Esophagus muscularis mucosa (tissue), 4 donors: ENCODE measurements around the gene MELK. TPM values are rescaled to one million over a fixed set of nuclear protein-coding genes. Genes with fewer than 3 reads are reported as not detected.

ENCODE experiments used
- DNase-seq: peaks from one replicate; pipeline ENCODE4 v3.0.0-alpha.2; 2017; ENCODE audit errors: extremely low spot score
- H3K27ac ChIP-seq, 4 donors: fragments of 200-600 bp; sonication (generic); replicated peaks in 1 of 4; 1 replicate in 3 of 4; 2 replicates in 1 of 4; pipeline ENCODE4 v1.5.1; 2016 to 2019; ENCODE audit warnings: mild to moderate bottlenecking in 1 of 4
- H3K27me3 ChIP-seq, 4 donors: fragments of 200-600 bp; sonication (generic); one replicate each; pipeline versions ENCODE4 v1.5.1 to v1.6.0; 2016 to 2019
- H3K36me3 ChIP-seq, 4 donors: fragments of 200-600 bp; sonication (generic); one replicate each; pipeline ENCODE4 v1.5.1; 2016 to 2019
- H3K4me1 ChIP-seq, 4 donors: fragments of 200-600 bp; sonication (generic); one replicate each; pipeline ENCODE4 v1.5.1; 2016 to 2019
- H3K4me3 ChIP-seq, 4 donors: fragments of 200-600 bp; sonication (generic); 1 replicate in 2 of 4; 2 replicates in 2 of 4; pipeline ENCODE4 v1.5.1; 2016 to 2019; ENCODE audit warnings: mild to moderate bottlenecking in 4 of 4, moderate library complexity in 1 of 4
- H3K9me3 ChIP-seq, 4 donors: fragments of 200-600 bp; sonication (generic); 1 replicate in 3 of 4; 2 replicates in 1 of 4; pipeline ENCODE4 v1.5.1; 2016 to 2019
- CTCF ChIP-seq, 3 experiments: fragments of 200-600 bp in 2 of 3; fragments of 450-650 bp in 1 of 3; sonication (generic) in 2 of 3; IDR thresholded peaks; one replicate each; pipeline ENCODE4 v1.5.1; 2017 to 2019; ENCODE audit warnings: antibody characterized with exemption in 3 of 3, mild to moderate bottlenecking in 2 of 3, moderate library complexity in 1 of 3
- EP300 ChIP-seq: sonication (generic); formaldehyde crosslinking; IDR thresholded peaks from one replicate; pipeline ENCODE4 v1.6.1; 2017; ENCODE audit warnings: antibody characterized with exemption
- POLR2A ChIP-seq: fragments of 450-650 bp; IDR thresholded peaks from one replicate; pipeline ENCODE4 v1.6.1; 2017; ENCODE audit warnings: antibody characterized with exemption, moderate library complexity, mild to moderate bottlenecking, low read depth
- POLR2AphosphoS5 ChIP-seq, 2 donors: sonication (generic); formaldehyde crosslinking; IDR thresholded peaks; one replicate each; pipeline ENCODE4 v1.6.1; 2017; ENCODE audit warnings: antibody characterized with exemption in 2 of 2
- WGBS: methylation state at CpG from one replicate; pipeline ENCODE4 v1.1.5; 2018; 5-methylcytosine and 5-hydroxymethylcytosine counted together
- intact Hi-C: fragments of 100-400 bp; cut with DNase I; formaldehyde crosslinking; loops from one replicate; pipeline ENCODE4 v1.15.1; 2023
- total RNA-seq, 4 donors: library from RNA; depleted of rRNA; stranded (reverse); fragments of >200 nt; gene quantifications; one replicate each; pipeline versions ENCODE4 v1.1.0 to v1.2.1, GENCODE V29; 2016

The MELK gene
- total RNA-seq, 4 donors from 2014 or later: 0.13 to 0.66 (median 0.17) TPM; not detected in 1

- H3K36me3 ChIP-seq: no peaks in the 10 kb centered on the region
- intact Hi-C loops: loop anchor here (10.0 kb wide), 1 partner anchor 60 kb away; no protein-coding TSS in a partner anchor
- no peaks in the 10 kb centered on the region for H3K27me3 ChIP-seq
- H3K4me3 ChIP-seq: no peak overlapping the region
- TF ChIP-seq EP300 (no peak), CTCF (IDR thresholded peaks at IDR 0.05) (no peak), POLR2A (no peak), POLR2AphosphoS5 (IDR thresholded peaks at IDR 0.05) (no peak)
- WGBS: 85% methylated on average over 7 of the region's 7 CpGs
- H3K9me3 ChIP-seq: no peaks in the 10 kb centered on the region
- no peak overlapping the region for H3K27ac ChIP-seq
- H3K4me1 ChIP-seq: no peaks in the 10 kb centered on the region
- no peak for DNase-seq
Observed at GRCh38 chr9:36584620-36585460, 12.1 kb downstream of the MELK start.

GRCh38 chr9:36590231-36590630, 17.5 kb downstream of the MELK start:
- Histone ChIP-seq H3K36me3 (no peaks in the 10 kb centered on the region), H3K27ac (no peak overlapping the region), H3K4me3 (no peak overlapping the region), H3K4me1 (no peaks in the 10 kb centered on the region), H3K9me3 (no peaks in the 10 kb centered on the region), H3K27me3 (no peaks in the 10 kb centered on the region)
- 100% methylated on average over 1 of the region's 1 CpG for WGBS
- no peak for TF ChIP-seq POLR2AphosphoS5 (IDR thresholded peaks at IDR 0.05)
- no peak for TF ChIP-seq POLR2A
- TF ChIP-seq CTCF (IDR thresholded peaks at IDR 0.05): no peak
- no peak for TF ChIP-seq EP300
- no peak for DNase-seq
- intact Hi-C loops: no loop called here

GRCh38 chr9:36592801-36593583, 20.3 kb downstream of the MELK start:
- Histone ChIP-seq H3K9me3 (no peaks in the 10 kb centered on the region), H3K36me3 (no peaks in the 10 kb centered on the region), H3K4me1 (no peaks in the 10 kb centered on the region), H3K27me3 (no peaks in the 10 kb centered on the region), H3K4me3 (no peak overlapping the region), H3K27ac (no peak overlapping the region)
- whole genome bisulfite sequencing: 94% methylated on average over 4 of the region's 4 CpGs
- intact Hi-C loops: no loop called here
- DNase-seq: no peak
- no peak for TF ChIP-seq POLR2AphosphoS5 (IDR thresholded peaks at IDR 0.05)
- TF ChIP-seq CTCF (IDR thresholded peaks at IDR 0.05): no peak
- TF ChIP-seq EP300: no peak
- no peak for TF ChIP-seq POLR2A

- Histone ChIP-seq H3K27ac (no peak overlapping the region), H3K4me1 (no peaks in the 10 kb centered on the region), H3K9me3 (no peaks in the 10 kb centered on the region), H3K4me3 (no peak overlapping the region), H3K27me3 (no peaks in the 10 kb centered on the region), H3K36me3 (no peaks in the 10 kb centered on the region)
- DNase-seq: no peak
- WGBS: 95% methylated on average over 3 of the region's 3 CpGs
- intact Hi-C loops: no loop called here
- TF ChIP-seq CTCF (IDR thresholded peaks at IDR 0.05) (no peak), POLR2A (no peak), EP300 (no peak), POLR2AphosphoS5 (IDR thresholded peaks at IDR 0.05) (no peak)
Observed at GRCh38 chr9:36594213-36594612, 21.5 kb downstream of the MELK start.
